Measurements from ENCODE around the gene SLC34A3.

- TF ChIP-seq CTCF (conservative IDR thresholded peaks at IDR 0.05) = peak; percentile 44; the same call in 1 of the 2 replicates
- no peak for TF ChIP-seq EZH2 (IDR thresholded peaks at IDR 0.05; ENCODE audit: low read depth)
Observed at GRCh38 chr9:137188490-137189296, 42.0 kb upstream of the SLC34A3 start, which contains the start of the genes ANAPC2 and SSNA1.

All from PC-9 (cell line).